ENCODE measurements around the gene ANKRD36B.
"Not testable (repeated sequence)": the region's sequence is repeated elsewhere in the genome, so short reads cannot be mapped to it uniquely, and the experiment has no call there.

Gene ANKRD36B

DNA sequence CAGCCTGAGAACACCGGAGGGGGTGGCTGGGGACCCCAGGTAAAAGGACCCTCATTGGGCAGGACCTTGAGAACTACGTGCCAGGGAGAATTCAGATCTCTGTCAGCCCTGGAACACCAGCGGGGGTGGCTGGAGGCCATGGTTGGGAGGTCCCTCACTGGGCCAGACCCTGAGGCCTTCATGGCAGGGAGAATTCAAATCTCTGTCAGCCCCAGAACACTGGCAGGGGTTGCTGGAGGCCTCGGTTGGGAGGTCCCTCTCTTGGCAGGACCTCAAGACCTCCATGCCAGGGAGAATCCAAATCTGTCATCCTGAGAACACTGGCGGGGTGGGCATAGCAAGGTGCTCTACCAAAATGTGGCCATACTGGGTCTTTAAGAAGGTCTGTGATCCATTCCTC, 99.5 kb downstream of the ANKRD36B start:
- DNase-seq (ENCODE audit: extremely low spot score); POLR2A ChIA-PET; CTCF ChIA-PET: not testable (repeated sequence)

All from HEK293T (cell line).